GM12878 (cell line): ENCODE measurements around the gene CASP10. TPM values are rescaled to one million over a fixed set of nuclear protein-coding genes. Genes with fewer than 3 reads are reported as not detected.

ENCODE experiments used
- ATF7 ChIP-seq: fragments of 450-650 bp; IDR thresholded peaks from 2 replicates; pipeline ENCODE4 v1.6.1; 2016; ENCODE audit warnings: low read depth, mild to moderate bottlenecking
- CHD1 ChIP-seq: IDR thresholded peaks from 2 replicates; pipeline ENCODE4 v1.6.1; 2012; ENCODE audit warnings: low read depth, low read length, improper control_type of control experiment
- CUX1 ChIP-seq: IDR thresholded peaks from 2 replicates; pipeline ENCODE4 v1.6.1; 2012; ENCODE audit warnings: improper control_type of control experiment, low read depth, low read length; ENCODE audit not compliant: insufficient replicate concordance
- EED ChIP-seq: sonication (generic); IDR thresholded peaks from 2 replicates; pipeline ENCODE4 v1.6.1; 2016; ENCODE audit warnings: antibody characterized with exemption, low read depth
- EGR1 ChIP-seq, 2 experiments: IDR thresholded peaks; 1 replicate in 1 of 2; 2 replicates in 1 of 2; pipeline ENCODE4 v1.6.1; 2011 to 2012; ENCODE audit warnings: low read depth in 2 of 2, low read length in 2 of 2, borderline replicate concordance in 1 of 2, mild to moderate bottlenecking in 1 of 2, moderate library complexity in 1 of 2
- GATAD2B ChIP-seq: fragments of 450-650 bp; conservative IDR thresholded peaks from 2 replicates; pipeline ENCODE4 v1.6.1; 2017; ENCODE audit warnings: low read depth, mild to moderate bottlenecking, moderate library complexity
- LARP7 ChIP-seq: fragments of 450-650 bp; IDR thresholded peaks from 2 replicates; pipeline ENCODE4 v1.6.1; 2017; ENCODE audit warnings: mild to moderate bottlenecking
- NFYA ChIP-seq: IDR thresholded peaks from 2 replicates; pipeline ENCODE4 v1.6.1; 2011; ENCODE audit warnings: low read depth, mild to moderate bottlenecking, low read length, improper control_type of control experiment, borderline replicate concordance
- NR2C2 ChIP-seq: IDR thresholded peaks from 2 replicates; pipeline ENCODE4 v1.6.1; 2011; ENCODE audit warnings: borderline replicate concordance, low read depth; ENCODE audit not compliant: control insufficient read depth, insufficient read length
- PBX3 ChIP-seq: IDR thresholded peaks from 2 replicates; pipeline ENCODE4 v1.6.1; 2011; ENCODE audit warnings: mild to moderate bottlenecking, low read depth, low read length, moderate library complexity; ENCODE audit not compliant: insufficient replicate concordance
- SMAD1 ChIP-seq: fragments of 450-650 bp; IDR thresholded peaks from 2 replicates; pipeline ENCODE4 v1.6.1; 2018; ENCODE audit warnings: mild to moderate bottlenecking, low read depth; ENCODE audit not compliant: partially characterized antibody
- TARDBP ChIP-seq: IDR thresholded peaks from 2 replicates; pipeline ENCODE4 v1.6.1; 2016; ENCODE audit warnings: borderline replicate concordance
- ZNF384 ChIP-seq: IDR thresholded peaks from 2 replicates; pipeline ENCODE4 v1.6.1; 2012; ENCODE audit warnings: low read depth, mild to moderate bottlenecking, low read length, improper control_type of control experiment, borderline replicate concordance
- polyA plus RNA-seq, 11 experiments: library from polyadenylated mRNA; depleted of rRNA in 4 of 11; unstranded in 6 of 11; stranded (reverse) in 5 of 11; fragments of >200 nt; fragmentation: Nextera tagmentation in 4 of 11; fragmentation: Illumina TruSeq in 1 of 11; extraction: Ambion mirVana in 4 of 11; extraction: Trizol in 1 of 11; gene quantifications; 1 replicate in 1 of 11; 2 replicates in 10 of 11; pipeline versions ENCODE4 v1.2.1 to v1.2.3, GENCODE V29; 2011 to 2016; ENCODE audit warnings: inconsistent platforms in 2 of 11, missing spikeins in 2 of 11, low read depth in 1 of 11
- total RNA-seq, 4 experiments: library from RNA; depleted of rRNA in 3 of 4; stranded (reverse); fragments of >200 nt in 3 of 4; fragmentation: Illumina TruSeq in 1 of 4; extraction: Trizol in 1 of 4; gene quantifications; 2 replicates each; pipeline versions ENCODE4 v1.2.1 to v1.2.3, GENCODE V29; 2013 to 2021
- TF ChIP-seq, protein P1 (sequence below): fragments of 450-650 bp; formaldehyde crosslinking; IDR thresholded peaks from 2 replicates; pipeline ENCODE4 v1.4.0; 2022; ENCODE audit warnings: mild to moderate bottlenecking, moderate library complexity
- TF ChIP-seq, protein P2 (sequence below): fragments of 450-650 bp; IDR thresholded peaks from 2 replicates; pipeline ENCODE4 v1.6.1; 2017; ENCODE audit warnings: mild to moderate bottlenecking, moderate library complexity

The CASP10 gene
- total and polyA plus RNA-seq, 10 of the 15 experiments (the other 5 are each of a cell fraction or from before 2014, with no cell fraction given), result 7.2 to 14.1 (median 10.8) TPM

DNA sequence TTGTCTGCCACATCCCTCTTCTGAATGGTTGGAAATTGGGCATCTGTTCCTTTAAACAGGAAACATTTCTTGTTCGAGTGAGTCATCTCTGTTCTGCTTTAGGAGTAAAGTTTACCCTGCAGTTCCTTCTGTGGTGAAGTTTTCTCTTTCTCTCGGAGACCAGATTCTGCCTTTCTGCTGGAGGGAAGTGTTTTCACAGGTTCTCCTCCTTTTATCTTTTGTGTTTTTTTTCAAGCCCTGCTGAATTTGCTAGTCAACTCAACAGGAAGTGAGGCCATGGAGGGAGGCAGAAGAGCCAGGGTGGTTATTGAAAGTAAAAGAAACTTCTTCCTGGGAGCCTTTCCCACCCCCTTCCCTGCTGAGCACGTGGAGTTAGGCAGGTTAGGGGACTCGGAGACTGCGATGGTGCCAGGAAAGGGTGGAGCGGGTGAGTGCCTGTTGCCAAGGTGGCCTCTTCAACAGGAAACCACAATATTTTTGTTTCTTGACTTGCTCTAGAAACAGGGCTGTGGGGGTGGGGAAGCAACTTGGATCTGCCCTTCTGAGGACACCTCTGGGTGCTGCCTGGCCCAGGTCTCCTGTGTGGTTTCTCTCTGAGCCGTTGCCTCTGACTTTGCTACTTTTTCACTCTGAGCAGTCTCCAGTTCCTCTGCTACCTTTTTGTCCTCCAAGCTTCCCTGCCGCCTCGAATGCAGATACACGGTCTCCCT, 75.2 kb downstream of the CASP10 start (continued):
- TF ChIP-seq CUX1, result no peak
- peak; percentile 40 for TF ChIP-seq PBX3
- TF ChIP-seq GATAD2B, result peak; percentile 90
- peak; percentile 81; the same call in 1 of the 2 replicates for TF ChIP-seq ATF7
- TF ChIP-seq CHD1, result 0 out of 2 replicates have a peak, but pooled peaks have one; percentile 43
- TF ChIP-seq EED, result peak; percentile 95
- peak; percentile 41 for TF ChIP-seq TARDBP
- TF ChIP-seq EGR1 (IDR thresholded peaks at IDR 0.05; ENCODE audit: borderline replicate concordance in 1 of 2, low read depth in 2 of 2, low read length in 2 of 2), result no peak
- TF ChIP-seq NFYA, result no peak
- peak; percentile 78 for TF ChIP-seq LARP7
- TF ChIP-seq NR2C2, result no peak
- peak; percentile 37; the same call in 1 of the 2 replicates for TF ChIP-seq ZNF384
- TF ChIP-seq, protein P1, sequence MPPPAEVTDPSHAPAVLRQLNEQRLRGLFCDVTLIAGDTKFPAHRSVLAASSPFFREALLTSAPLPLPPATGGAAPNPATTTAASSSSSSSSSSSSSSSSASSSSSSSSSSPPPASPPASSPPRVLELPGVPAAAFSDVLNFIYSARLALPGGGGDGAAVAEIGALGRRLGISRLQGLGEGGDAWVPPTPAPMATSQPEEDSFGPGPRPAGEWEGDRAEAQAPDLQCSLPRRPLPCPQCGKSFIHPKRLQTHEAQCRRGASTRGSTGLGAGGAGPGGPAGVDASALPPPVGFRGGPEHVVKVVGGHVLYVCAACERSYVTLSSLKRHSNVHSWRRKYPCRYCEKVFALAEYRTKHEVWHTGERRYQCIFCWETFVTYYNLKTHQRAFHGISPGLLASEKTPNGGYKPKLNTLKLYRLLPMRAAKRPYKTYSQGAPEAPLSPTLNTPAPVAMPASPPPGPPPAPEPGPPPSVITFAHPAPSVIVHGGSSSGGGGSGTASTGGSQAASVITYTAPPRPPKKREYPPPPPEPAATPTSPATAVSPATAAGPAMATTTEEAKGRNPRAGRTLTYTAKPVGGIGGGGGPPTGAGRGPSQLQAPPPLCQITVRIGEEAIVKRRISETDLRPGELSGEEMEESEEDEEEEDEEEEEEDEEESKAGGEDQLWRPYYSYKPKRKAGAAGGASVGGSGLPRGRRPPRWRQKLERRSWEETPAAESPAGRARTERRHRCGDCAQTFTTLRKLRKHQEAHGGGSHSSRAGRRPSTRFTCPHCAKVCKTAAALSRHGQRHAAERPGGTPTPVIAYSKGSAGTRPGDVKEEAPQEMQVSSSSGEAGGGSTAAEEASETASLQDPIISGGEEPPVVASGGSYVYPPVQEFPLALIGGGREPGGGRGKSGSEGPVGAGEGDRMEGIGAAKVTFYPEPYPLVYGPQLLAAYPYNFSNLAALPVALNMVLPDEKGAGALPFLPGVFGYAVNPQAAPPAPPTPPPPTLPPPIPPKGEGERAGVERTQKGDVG (CRISPR knock-in tag), result no peak
- TF ChIP-seq, protein P2, sequence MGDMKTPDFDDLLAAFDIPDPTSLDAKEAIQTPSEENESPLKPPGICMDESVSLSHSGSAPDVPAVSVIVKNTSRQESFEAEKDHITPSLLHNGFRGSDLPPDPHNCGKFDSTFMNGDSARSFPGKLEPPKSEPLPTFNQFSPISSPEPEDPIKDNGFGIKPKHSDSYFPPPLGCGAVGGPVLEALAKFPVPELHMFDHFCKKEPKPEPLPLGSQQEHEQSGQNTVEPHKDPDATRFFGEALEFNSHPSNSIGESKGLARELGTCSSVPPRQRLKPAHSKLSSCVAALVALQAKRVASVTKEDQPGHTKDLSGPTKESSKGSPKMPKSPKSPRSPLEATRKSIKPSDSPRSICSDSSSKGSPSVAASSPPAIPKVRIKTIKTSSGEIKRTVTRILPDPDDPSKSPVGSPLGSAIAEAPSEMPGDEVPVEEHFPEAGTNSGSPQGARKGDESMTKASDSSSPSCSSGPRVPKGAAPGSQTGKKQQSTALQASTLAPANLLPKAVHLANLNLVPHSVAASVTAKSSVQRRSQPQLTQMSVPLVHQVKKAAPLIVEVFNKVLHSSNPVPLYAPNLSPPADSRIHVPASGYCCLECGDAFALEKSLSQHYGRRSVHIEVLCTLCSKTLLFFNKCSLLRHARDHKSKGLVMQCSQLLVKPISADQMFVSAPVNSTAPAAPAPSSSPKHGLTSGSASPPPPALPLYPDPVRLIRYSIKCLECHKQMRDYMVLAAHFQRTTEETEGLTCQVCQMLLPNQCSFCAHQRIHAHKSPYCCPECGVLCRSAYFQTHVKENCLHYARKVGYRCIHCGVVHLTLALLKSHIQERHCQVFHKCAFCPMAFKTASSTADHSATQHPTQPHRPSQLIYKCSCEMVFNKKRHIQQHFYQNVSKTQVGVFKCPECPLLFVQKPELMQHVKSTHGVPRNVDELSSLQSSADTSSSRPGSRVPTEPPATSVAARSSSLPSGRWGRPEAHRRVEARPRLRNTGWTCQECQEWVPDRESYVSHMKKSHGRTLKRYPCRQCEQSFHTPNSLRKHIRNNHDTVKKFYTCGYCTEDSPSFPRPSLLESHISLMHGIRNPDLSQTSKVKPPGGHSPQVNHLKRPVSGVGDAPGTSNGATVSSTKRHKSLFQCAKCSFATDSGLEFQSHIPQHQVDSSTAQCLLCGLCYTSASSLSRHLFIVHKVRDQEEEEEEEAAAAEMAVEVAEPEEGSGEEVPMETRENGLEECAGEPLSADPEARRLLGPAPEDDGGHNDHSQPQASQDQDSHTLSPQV, result peak; percentile 11; the same call in 1 of the 2 replicates
- peak; percentile 28 for TF ChIP-seq SMAD1
